ENCODE measurements around the gene LBHD2.

The LBHD2 gene

DNA sequence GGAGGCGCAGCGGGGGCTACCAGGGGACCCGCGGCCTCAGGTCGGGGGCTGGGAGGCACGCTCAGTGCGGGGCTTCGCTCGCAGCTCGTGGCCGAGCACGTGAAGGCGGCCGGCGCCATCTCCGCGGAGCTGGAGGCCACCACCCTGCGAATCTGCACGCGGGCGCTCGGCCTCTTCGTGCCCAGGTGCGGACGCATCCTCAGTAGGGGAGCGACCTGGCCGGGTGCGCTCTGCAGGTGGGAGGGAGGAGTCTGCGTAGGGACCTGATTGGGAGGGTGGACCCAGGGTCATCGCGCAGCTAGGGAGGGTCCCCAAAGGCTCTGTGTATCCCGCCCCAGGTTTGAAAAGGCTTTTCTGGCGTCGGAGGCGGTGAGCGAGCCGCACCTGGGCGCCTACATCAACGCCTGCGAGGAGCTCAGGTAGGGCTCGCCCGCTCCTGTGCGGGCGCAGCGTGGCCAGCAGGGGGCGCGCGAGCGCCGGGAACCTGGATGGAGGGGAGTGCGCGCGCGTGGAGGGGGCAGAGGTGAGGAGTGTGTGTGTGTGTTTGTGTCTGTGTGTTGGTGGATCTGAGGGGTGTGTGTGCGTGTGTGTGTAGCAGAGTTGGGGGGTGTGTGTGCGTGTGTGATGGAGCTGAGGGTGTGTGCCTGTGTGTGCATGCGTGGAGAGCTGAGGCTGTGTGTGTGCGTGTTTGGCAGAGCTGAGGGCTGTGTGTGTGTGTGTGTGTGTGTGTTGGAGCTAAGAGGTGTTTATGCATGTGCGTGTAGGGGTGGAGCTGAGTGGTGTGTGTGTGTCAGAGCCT is 20.8 kb downstream of the LBHD2 start:
- no peak overlapping the region for H3K4me3 ChIP-seq (ENCODE audit: control insufficient read depth, low read depth, low read length)
- no peak for DNase-seq (ENCODE audit: low read depth)
- TF ChIP-seq, protein P1, sequence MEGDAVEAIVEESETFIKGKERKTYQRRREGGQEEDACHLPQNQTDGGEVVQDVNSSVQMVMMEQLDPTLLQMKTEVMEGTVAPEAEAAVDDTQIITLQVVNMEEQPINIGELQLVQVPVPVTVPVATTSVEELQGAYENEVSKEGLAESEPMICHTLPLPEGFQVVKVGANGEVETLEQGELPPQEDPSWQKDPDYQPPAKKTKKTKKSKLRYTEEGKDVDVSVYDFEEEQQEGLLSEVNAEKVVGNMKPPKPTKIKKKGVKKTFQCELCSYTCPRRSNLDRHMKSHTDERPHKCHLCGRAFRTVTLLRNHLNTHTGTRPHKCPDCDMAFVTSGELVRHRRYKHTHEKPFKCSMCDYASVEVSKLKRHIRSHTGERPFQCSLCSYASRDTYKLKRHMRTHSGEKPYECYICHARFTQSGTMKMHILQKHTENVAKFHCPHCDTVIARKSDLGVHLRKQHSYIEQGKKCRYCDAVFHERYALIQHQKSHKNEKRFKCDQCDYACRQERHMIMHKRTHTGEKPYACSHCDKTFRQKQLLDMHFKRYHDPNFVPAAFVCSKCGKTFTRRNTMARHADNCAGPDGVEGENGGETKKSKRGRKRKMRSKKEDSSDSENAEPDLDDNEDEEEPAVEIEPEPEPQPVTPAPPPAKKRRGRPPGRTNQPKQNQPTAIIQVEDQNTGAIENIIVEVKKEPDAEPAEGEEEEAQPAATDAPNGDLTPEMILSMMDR (IDR thresholded peaks at IDR 0.05; ENCODE audit: control insufficient read depth, insufficient read depth, low read depth, low read length, missing control alignments), result peak; percentile 82

DNA sequence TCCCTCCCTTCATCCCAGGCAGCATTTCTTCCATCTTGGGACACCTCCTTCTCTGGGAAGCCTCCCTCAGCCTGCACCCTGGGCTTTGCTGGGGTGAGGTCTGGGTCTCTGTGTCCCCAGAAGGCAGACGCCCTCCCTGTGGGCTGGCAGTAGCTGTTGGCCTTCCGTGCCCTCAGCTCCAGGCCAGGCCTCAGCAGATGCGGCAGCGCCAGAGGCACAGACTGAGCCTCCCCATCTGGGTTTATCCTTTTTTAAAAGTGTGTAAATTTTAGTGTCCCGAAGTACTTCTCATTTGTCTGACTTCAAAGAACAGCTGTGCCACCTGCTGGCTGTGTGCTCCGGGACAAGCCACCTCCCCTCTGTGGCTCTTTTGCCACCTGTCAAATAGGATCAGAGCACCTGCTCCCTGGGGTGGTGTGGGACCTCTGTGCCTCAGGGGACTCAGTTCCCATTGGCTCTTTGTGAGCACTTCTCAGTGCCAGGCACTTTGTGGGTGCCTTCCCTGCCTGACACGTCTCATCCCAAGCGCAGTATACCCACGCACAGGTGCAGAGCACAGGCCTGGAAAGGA is 21.7 kb downstream of the LBHD2 start:
- no peak overlapping the region for H3K4me3 ChIP-seq (ENCODE audit: control insufficient read depth, low read depth, low read length)
- DNase-seq (ENCODE audit: low read depth), result no peak
- TF ChIP-seq, protein P1 (IDR thresholded peaks at IDR 0.05; ENCODE audit: control insufficient read depth, insufficient read depth, low read depth, low read length, missing control alignments), result no peak

DNA sequence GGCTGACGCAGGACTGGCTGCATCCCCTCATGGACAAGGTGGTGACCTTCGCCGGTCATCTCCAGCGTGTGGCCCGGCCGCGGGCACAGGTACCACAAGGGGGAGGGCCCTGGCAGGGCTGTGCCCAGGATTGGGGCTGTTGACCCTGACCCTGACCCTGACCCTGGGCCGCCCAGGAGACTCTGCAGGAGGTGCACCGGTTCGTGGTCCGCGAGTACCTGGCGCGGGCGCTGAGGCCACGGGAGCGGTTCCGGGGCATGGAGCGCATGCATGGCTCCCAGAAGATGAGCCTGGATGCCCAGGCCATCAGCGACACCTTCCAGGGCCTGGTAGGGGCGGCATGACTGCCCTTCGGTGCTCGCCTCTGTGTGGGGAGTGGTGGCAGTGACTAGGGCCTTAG is 23.4 kb downstream of the LBHD2 start:
- no peak for DNase-seq (ENCODE audit: low read depth)
- H3K4me3 ChIP-seq (ENCODE audit: control insufficient read depth, low read depth, low read length), result no peak overlapping the region
- TF ChIP-seq, protein P1 (IDR thresholded peaks at IDR 0.05; ENCODE audit: control insufficient read depth, insufficient read depth, low read depth, low read length, missing control alignments), result no peak

DNA sequence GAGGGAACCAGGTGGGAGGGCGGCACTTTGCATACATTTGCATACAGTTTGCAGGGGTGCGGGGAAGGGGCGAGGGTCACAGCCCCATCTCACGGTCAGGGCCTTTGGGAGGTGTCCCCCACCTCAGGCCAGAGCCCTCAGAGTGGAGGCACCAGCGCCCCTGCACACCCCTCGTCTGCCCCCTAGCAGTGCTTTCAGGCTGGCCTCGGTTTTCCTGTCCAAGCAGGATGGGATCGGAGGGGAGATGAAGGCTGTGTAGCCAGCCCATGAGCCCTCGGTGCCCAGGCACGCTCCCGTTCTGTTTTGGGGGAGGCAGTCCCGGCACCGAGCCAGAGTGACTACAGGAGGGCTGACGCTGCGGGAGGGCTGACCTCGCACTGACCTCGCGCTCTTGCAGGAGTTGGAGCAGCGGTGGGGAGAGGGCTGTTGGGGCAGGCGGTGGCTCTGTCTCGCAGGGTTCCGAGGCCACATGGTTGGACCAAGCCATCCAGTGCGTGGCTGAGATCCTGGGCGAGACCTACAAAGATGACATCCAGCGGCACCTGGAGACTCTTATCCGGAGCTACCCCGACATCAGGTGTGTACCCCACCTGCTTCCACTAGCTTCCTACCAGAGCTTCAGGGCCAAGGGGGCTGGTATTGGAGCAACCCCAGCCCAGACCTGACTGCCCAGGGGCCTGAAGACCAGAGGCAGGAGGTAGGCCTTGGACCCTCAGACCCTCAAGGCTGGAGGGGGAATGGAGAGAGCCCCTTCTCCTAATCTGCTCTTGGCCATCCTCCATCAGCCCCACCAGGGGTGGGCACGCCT is 24.1 kb downstream of the LBHD2 start:
- TF ChIP-seq, protein P1 (IDR thresholded peaks at IDR 0.05; ENCODE audit: control insufficient read depth, insufficient read depth, low read depth, low read length, missing control alignments), result no peak
- no peak overlapping the region for H3K4me3 ChIP-seq (ENCODE audit: control insufficient read depth, low read depth, low read length)
- DNase-seq (ENCODE audit: low read depth), result no peak

DNA sequence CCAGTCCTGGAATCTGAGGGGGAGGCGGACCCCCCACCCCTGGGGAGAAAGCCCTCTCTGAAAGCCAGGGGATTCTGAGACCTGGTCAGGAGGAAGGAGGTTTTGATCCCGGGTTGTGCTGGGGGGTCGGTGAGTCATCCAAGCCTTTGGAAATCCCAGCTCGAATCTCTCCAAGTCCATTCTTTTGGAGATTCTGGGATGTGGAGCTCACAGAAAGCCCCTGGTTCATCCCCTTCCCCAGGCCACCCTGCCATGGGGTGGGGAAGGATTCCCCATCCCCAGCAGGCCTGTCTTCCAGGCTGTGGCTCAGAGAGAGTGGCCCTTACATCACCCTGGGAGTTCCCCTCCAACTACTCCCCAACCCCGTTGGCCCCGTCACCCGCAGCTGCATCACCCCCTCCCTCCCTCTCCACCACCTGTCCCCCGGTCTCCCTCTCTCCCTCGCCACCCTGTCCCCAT is 24.8 kb downstream of the LBHD2 start:
- no peak overlapping the region for H3K4me3 ChIP-seq (ENCODE audit: control insufficient read depth, low read depth, low read length)
- no peak for DNase-seq (ENCODE audit: low read depth)
- TF ChIP-seq, protein P1 (IDR thresholded peaks at IDR 0.05; ENCODE audit: control insufficient read depth, insufficient read depth, low read depth, low read length, missing control alignments), result no peak

DNA sequence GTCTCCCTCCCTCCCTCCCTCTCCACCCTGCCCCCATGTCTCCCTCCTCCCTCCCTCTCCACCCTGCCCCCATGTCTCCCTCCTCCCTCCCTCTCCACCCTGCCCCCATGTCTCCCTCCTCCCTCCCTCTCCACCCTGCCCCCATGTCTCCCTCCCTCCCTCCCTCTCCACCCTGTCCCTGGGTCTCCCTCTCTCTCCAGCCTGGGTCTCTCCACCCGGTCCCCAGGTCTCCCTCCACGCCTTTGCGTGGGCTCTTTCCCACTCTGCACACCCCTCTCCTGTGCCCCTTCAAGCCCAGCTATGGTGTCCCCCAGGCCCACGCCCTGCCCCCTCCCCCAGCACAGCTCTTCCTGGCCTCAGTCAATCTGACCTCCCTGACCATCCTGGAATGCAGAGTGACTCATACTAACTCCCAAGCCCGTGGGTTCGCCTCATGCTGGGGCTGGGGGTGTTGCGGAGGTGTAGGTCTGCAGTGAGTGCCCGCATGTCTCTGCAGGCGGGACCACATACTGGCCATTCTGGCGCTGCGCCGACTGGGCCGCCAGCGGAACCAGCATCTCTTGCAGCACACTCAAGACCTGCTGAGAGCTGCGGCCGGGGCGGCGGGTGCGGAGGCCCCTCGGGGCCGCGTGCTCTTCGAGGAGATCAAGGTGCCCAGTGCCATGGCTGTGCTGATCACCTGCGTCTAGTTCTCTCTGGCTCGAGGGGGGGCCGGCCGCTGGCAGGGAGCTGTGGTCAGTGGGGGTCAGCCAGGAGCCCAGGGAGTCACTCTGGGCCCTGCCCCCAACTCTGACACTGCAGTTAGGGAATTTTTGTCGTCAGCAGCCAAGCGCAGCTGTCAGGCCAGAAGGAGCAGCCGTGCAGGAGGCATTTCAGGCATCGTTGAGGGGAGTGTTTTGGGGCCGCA is 25.8 kb downstream of the LBHD2 start:
- H3K4me3 ChIP-seq (ENCODE audit: control insufficient read depth, low read depth, low read length), result no peak overlapping the region

More for the DNA sequence above, 25.8 kb downstream of the LBHD2 start:
- no peak for DNase-seq (ENCODE audit: low read depth)
- TF ChIP-seq, protein P1 (IDR thresholded peaks at IDR 0.05; ENCODE audit: control insufficient read depth, insufficient read depth, low read depth, low read length, missing control alignments), result no peak

All from AG09309 (cell line).